HCT116 (cell line): ENCODE results near the gene SCN1B.

ENCODE experiments used
- TF ChIP-seq, protein P1 (sequence below), 3 experiments: fragments of 200-600 bp in 1 of 3; sonication (generic) in 1 of 3; IDR thresholded peaks in 2 of 3; conservative IDR thresholded peaks in 1 of 3; 2 replicates each; pipeline ENCODE4 v1.5.1; 2012 to 2017; ENCODE audit warnings: low read depth in 2 of 3, low read length in 2 of 3, antibody characterized with exemption in 1 of 3, borderline replicate concordance in 1 of 3, control low read depth in 1 of 3, mild to moderate bottlenecking in 1 of 3, mixed read lengths in 1 of 3, mixed run types in 1 of 3, moderate library complexity in 1 of 3; ENCODE audit not compliant: insufficient read depth in 1 of 3
- TF ChIP-seq, protein P2 (sequence below): IDR thresholded peaks from 2 replicates; pipeline ENCODE4 v1.6.1; 2012; ENCODE audit warnings: low read depth

- TF ChIP-seq, protein P1, sequence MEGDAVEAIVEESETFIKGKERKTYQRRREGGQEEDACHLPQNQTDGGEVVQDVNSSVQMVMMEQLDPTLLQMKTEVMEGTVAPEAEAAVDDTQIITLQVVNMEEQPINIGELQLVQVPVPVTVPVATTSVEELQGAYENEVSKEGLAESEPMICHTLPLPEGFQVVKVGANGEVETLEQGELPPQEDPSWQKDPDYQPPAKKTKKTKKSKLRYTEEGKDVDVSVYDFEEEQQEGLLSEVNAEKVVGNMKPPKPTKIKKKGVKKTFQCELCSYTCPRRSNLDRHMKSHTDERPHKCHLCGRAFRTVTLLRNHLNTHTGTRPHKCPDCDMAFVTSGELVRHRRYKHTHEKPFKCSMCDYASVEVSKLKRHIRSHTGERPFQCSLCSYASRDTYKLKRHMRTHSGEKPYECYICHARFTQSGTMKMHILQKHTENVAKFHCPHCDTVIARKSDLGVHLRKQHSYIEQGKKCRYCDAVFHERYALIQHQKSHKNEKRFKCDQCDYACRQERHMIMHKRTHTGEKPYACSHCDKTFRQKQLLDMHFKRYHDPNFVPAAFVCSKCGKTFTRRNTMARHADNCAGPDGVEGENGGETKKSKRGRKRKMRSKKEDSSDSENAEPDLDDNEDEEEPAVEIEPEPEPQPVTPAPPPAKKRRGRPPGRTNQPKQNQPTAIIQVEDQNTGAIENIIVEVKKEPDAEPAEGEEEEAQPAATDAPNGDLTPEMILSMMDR (IDR thresholded peaks at IDR 0.05 in 2 of 3, conservative IDR thresholded peaks at IDR 0.05 in 1 of 3; ENCODE audit: borderline replicate concordance in 1 of 3, insufficient read depth in 1 of 3, low read depth in 2 of 3, low read length in 2 of 3), result no peak
- TF ChIP-seq, protein P2, sequence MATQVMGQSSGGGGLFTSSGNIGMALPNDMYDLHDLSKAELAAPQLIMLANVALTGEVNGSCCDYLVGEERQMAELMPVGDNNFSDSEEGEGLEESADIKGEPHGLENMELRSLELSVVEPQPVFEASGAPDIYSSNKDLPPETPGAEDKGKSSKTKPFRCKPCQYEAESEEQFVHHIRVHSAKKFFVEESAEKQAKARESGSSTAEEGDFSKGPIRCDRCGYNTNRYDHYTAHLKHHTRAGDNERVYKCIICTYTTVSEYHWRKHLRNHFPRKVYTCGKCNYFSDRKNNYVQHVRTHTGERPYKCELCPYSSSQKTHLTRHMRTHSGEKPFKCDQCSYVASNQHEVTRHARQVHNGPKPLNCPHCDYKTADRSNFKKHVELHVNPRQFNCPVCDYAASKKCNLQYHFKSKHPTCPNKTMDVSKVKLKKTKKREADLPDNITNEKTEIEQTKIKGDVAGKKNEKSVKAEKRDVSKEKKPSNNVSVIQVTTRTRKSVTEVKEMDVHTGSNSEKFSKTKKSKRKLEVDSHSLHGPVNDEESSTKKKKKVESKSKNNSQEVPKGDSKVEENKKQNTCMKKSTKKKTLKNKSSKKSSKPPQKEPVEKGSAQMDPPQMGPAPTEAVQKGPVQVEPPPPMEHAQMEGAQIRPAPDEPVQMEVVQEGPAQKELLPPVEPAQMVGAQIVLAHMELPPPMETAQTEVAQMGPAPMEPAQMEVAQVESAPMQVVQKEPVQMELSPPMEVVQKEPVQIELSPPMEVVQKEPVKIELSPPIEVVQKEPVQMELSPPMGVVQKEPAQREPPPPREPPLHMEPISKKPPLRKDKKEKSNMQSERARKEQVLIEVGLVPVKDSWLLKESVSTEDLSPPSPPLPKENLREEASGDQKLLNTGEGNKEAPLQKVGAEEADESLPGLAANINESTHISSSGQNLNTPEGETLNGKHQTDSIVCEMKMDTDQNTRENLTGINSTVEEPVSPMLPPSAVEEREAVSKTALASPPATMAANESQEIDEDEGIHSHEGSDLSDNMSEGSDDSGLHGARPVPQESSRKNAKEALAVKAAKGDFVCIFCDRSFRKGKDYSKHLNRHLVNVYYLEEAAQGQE, result no peak
Measured at GRCh38 chr19:35049456-35049855, 19.2 kb downstream of the SCN1B start.
